DND-41 (cell line): ENCODE results near the gene TAF1L.

Experiments
- EZH2 ChIP-seq: IDR thresholded peaks from 3 replicates; pipeline ENCODE4 v1.6.1; 2012; ENCODE audit warnings: borderline replicate concordance, low read depth, mild to moderate bottlenecking, moderate library complexity, low read length, inconsistent platforms; ENCODE audit not compliant: severe bottlenecking
- TF ChIP-seq, protein P1 (sequence below): IDR thresholded peaks from 2 replicates; pipeline ENCODE4 v1.5.1; 2012; ENCODE audit warnings: borderline replicate concordance, low read length, moderate library complexity, mild to moderate bottlenecking; ENCODE audit not compliant: poor library complexity, severe bottlenecking; ENCODE audit errors: extremely low read depth

DNA sequence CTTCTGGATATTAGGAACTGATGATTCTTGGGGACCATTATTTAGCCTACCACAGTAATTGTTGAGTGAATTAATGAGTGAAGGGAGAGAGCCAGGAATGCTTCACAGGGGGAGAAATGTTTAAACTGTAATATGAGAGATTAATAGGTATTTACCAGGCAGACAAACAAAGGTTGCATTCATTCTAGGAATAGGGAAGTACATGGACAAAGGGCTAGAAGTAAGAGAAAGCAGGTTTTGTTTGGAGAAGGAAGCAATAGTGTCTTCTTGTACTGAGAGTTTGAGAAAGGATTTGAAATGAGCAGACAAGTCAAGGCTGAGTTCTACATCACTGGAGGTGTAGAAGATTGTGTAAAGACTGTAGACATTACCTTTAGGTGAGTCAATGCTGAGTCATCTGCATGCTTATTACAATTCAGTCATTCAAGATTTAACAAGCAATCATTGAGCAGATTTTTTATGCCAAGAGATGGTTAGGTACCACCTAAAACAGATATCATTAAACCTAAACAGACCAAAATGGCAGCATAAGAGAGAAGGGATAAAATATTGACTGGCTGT lies 8.0 kb downstream of the TAF1L start:
- TF ChIP-seq, protein P1, sequence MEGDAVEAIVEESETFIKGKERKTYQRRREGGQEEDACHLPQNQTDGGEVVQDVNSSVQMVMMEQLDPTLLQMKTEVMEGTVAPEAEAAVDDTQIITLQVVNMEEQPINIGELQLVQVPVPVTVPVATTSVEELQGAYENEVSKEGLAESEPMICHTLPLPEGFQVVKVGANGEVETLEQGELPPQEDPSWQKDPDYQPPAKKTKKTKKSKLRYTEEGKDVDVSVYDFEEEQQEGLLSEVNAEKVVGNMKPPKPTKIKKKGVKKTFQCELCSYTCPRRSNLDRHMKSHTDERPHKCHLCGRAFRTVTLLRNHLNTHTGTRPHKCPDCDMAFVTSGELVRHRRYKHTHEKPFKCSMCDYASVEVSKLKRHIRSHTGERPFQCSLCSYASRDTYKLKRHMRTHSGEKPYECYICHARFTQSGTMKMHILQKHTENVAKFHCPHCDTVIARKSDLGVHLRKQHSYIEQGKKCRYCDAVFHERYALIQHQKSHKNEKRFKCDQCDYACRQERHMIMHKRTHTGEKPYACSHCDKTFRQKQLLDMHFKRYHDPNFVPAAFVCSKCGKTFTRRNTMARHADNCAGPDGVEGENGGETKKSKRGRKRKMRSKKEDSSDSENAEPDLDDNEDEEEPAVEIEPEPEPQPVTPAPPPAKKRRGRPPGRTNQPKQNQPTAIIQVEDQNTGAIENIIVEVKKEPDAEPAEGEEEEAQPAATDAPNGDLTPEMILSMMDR, result no peak
- no peak for TF ChIP-seq EZH2
